Gastrocnemius medialis (tissue), 4 donors: ENCODE measurements around the gene EYS. TPM values are rescaled to one million over a fixed set of nuclear protein-coding genes. Genes with fewer than 3 reads are reported as not detected.

ENCODE experiments used
- ATAC-seq, 2 donors: fragments of 150-250 bp; one replicate each; pipeline ENCODE4 v1.9.1; 2016
- DNase-seq, 2 donors: peaks; one replicate each; pipeline ENCODE4 v3.0.0-alpha.2; 2019
- H3K27ac ChIP-seq, 4 donors: fragments of 200-600 bp; sonication (generic); 1 replicate in 1 of 4; 2 replicates in 3 of 4; pipeline ENCODE4 v1.5.1; 2016 to 2018; ENCODE audit warnings: mild to moderate bottlenecking in 2 of 4, moderate library complexity in 1 of 4
- H3K27me3 ChIP-seq, 3 donors: fragments of 200-600 bp; sonication (generic) in 2 of 3; 1 replicate in 1 of 3; 2 replicates in 2 of 3; pipeline versions ENCODE4 v1.5.1 to v1.6.0; 2016 to 2019; ENCODE audit warnings: mild to moderate bottlenecking in 1 of 3, moderate library complexity in 1 of 3
- H3K36me3 ChIP-seq, 2 donors: fragments of 200-600 bp; sonication (generic) in 1 of 2; one replicate each; pipeline ENCODE4 v1.5.1; 2017 to 2018
- H3K4me1 ChIP-seq, 2 donors: fragments of 200-600 bp; sonication (generic) in 1 of 2; one replicate each; pipeline ENCODE4 v1.5.1; 2016 to 2017; ENCODE audit warnings: mild to moderate bottlenecking in 2 of 2
- H3K4me3 ChIP-seq, 4 donors: fragments of 200-600 bp; sonication (generic) in 3 of 4; 1 replicate in 1 of 4; 2 replicates in 3 of 4; pipeline ENCODE4 v1.5.1; 2016 to 2019; ENCODE audit warnings: mild to moderate bottlenecking in 2 of 4
- H3K9me3 ChIP-seq, 3 donors: fragments of 200-600 bp; sonication (generic) in 2 of 3; 1 replicate in 1 of 3; 2 replicates in 2 of 3; pipeline ENCODE4 v1.5.1; 2016 to 2019
- POLR2A ChIP-seq, 2 donors: fragments of 450-650 bp; IDR thresholded peaks; one replicate each; pipeline ENCODE4 v1.6.1; 2017; ENCODE audit warnings: antibody characterized with exemption in 2 of 2, mild to moderate bottlenecking in 2 of 2, moderate library complexity in 2 of 2
- in situ Hi-C, 4 donors: fragments of 200-750 bp; cut with MboI; loops; one replicate each; pipeline versions ENCODE4 v1.15.0 to v1.8.0; 2017; ENCODE audit warnings: low sequenced_read_pairs in 4 of 4
- intact Hi-C: fragments of 100-400 bp; cut with DNase I; formaldehyde crosslinking; loops from one replicate; pipeline ENCODE4 v1.15.1; 2023; ENCODE audit warnings: low total_unique reads
- total RNA-seq, 4 donors: library from RNA; depleted of rRNA; stranded (reverse); fragments of >200 nt; gene quantifications; one replicate each; pipeline versions ENCODE4 v1.1.0 to v1.2.3, GENCODE V29; 2016
- TF ChIP-seq, protein P1 (sequence below), 5 experiments: fragments of 450-650 bp in 3 of 5; fragments of 200-600 bp in 2 of 5; sonication (generic) in 2 of 5; IDR thresholded peaks in 4 of 5; conservative IDR thresholded peaks in 1 of 5; 1 replicate in 4 of 5; 2 replicates in 1 of 5; pipeline ENCODE4 v1.5.1; 2016 to 2019; ENCODE audit warnings: antibody characterized with exemption in 5 of 5, mild to moderate bottlenecking in 3 of 5, moderate library complexity in 3 of 5

The EYS gene
- total RNA-seq, 4 donors from 2014 or later = 0.20 TPM; not detected in 3

DNA sequence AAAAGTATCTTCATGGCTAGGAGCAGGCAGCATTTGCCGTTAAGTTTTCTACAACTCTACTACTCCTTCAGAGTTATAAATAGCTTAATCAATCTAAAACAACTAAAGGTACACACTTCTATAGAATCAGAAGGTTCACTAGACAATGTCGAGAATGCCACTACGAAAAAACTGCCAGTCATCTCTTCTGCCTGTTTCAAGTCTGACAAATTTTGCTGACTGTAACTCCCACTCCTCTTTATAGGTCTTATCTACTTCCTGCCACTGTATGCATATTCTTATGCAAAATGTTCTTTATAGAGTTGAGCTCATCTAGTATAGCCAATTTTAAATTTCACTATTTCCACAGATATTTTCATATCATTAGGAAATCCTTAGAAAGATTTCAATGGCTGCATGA is 160.1 kb downstream of the EYS start:
- no peaks in the 10 kb centered on the region for H3K27me3 ChIP-seq
- no peaks in the 10 kb centered on the region for H3K36me3 ChIP-seq
- no peaks in the 10 kb centered on the region for H3K4me1 ChIP-seq
- no peaks in the 10 kb centered on the region for H3K9me3 ChIP-seq
- H3K27ac ChIP-seq = no peak overlapping the region
- intact Hi-C loops (no loop called here), in situ Hi-C loops (no loop called here)
- no peak for DNase-seq
- no peak for ATAC-seq
- no peak overlapping the region for H3K4me3 ChIP-seq
- TF ChIP-seq, protein P1, sequence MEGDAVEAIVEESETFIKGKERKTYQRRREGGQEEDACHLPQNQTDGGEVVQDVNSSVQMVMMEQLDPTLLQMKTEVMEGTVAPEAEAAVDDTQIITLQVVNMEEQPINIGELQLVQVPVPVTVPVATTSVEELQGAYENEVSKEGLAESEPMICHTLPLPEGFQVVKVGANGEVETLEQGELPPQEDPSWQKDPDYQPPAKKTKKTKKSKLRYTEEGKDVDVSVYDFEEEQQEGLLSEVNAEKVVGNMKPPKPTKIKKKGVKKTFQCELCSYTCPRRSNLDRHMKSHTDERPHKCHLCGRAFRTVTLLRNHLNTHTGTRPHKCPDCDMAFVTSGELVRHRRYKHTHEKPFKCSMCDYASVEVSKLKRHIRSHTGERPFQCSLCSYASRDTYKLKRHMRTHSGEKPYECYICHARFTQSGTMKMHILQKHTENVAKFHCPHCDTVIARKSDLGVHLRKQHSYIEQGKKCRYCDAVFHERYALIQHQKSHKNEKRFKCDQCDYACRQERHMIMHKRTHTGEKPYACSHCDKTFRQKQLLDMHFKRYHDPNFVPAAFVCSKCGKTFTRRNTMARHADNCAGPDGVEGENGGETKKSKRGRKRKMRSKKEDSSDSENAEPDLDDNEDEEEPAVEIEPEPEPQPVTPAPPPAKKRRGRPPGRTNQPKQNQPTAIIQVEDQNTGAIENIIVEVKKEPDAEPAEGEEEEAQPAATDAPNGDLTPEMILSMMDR (IDR thresholded peaks at IDR 0.05 in 4 of 5, conservative IDR thresholded peaks at IDR 0.05 in 1 of 5) = no peak
- TF ChIP-seq POLR2A (IDR thresholded peaks at IDR 0.05) = no peak

DNA sequence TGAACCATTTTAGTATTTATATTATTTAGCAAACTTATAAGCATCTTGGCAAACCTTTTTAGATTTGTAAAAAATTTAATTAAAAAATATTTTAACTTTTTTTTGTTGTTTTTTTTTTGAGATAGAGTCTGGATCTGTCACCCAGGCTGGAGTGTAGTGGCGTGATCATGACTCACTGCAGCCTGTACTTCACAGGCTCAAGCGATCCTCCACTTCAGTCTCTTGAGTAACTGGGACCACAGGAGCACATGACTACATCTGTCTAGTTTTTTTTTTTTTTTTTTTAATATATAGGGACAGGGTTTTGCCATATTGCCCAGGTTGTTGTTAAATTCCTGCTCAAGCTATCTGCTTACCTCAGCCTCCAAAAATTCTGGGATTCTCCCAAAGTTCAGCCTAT is 161.1 kb downstream of the EYS start:
- Histone ChIP-seq H3K4me3 (no peak overlapping the region), H3K27me3 (no peaks in the 10 kb centered on the region), H3K4me1 (no peaks in the 10 kb centered on the region), H3K9me3 (no peaks in the 10 kb centered on the region), H3K27ac (no peak overlapping the region), H3K36me3 (no peaks in the 10 kb centered on the region)
- intact Hi-C loops = no loop called here
- no peak for TF ChIP-seq POLR2A (IDR thresholded peaks at IDR 0.05)
- TF ChIP-seq, protein P1 (IDR thresholded peaks at IDR 0.05 in 4 of 5, conservative IDR thresholded peaks at IDR 0.05 in 1 of 5) = no peak
- no peak for DNase-seq
- ATAC-seq = no peak
- in situ Hi-C loops = no loop called here

DNA sequence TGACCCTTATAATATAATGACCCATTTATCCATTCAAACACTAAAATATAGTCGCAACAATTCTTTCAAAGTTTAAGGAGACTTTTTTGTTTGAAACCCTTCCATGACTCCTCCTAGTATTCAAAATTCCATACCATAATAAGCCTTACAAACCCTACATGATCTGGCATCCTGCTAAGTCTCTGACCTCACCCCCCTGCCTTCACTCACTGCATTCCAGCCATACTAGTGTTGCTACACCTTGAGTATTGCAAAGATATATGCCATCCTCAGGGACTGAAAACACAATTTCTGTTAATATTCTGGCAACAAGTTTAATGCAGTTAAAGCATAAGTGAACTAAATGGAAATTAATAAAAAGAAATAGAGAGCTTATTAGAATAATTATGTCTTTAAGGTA is 168.4 kb downstream of the EYS start:
- in situ Hi-C loops (no loop called here), intact Hi-C loops (no loop called here)
- Histone ChIP-seq H3K36me3 (no peaks in the 10 kb centered on the region), H3K9me3 (no peaks in the 10 kb centered on the region), H3K4me1 (no peaks in the 10 kb centered on the region), H3K27ac (no peak overlapping the region), H3K27me3 (no peaks in the 10 kb centered on the region), H3K4me3 (no peak overlapping the region)
- no peak for DNase-seq
- TF ChIP-seq POLR2A (IDR thresholded peaks at IDR 0.05) = no peak
- TF ChIP-seq, protein P1 (IDR thresholded peaks at IDR 0.05 in 4 of 5, conservative IDR thresholded peaks at IDR 0.05 in 1 of 5) = no peak
- ATAC-seq = no peak

DNA sequence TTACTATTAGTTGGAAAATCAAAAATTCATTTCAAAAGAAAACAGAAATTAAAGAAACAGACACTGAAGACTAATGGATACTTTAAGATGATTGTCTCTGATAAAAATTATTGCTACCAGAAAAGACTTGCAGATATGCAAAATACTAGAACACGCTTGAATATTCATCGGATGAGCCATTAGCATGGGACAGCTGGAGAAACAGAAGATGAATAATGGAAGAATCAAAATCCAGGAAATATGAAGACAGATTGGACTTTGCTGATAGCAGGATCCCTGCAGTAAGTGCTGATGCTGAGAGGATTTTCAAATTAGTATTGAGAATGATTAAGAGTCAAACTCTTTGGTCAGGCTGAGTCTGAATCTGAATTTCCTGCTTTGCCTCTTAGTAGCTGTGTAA is 169.4 kb downstream of the EYS start:
- Histone ChIP-seq H3K27ac (no peak overlapping the region), H3K4me3 (no peak overlapping the region), H3K4me1 (no peaks in the 10 kb centered on the region), H3K27me3 (no peaks in the 10 kb centered on the region), H3K9me3 (no peaks in the 10 kb centered on the region), H3K36me3 (no peaks in the 10 kb centered on the region)
- no peak for ATAC-seq
- intact Hi-C loops = no loop called here
- TF ChIP-seq, protein P1 (IDR thresholded peaks at IDR 0.05 in 4 of 5, conservative IDR thresholded peaks at IDR 0.05 in 1 of 5) = no peak
- TF ChIP-seq POLR2A (IDR thresholded peaks at IDR 0.05) = no peak
- in situ Hi-C loops = no loop called here
- DNase-seq = no peak

DNA sequence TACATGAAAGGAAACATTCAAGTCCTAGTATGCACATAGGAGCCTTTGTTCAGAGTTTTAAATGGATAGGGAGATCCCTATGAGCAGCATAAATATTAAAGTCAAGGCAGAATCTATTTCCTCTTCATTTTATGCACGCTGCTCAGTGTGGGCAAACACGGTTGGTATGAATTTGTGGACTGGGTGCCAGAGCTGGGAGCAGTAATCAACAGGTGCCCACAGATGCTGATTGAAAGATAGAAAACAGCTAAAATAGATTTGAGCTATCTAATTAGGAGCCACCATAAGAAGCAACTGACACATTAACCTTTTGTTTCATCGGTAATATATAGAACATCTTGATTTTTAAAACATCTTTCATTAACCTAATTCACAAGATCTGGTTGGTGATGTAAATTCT is 175.5 kb downstream of the EYS start:
- Histone ChIP-seq H3K27ac (no peak overlapping the region), H3K36me3 (no peaks in the 10 kb centered on the region), H3K9me3 (no peaks in the 10 kb centered on the region), H3K4me3 (no peak overlapping the region), H3K27me3 (no peaks in the 10 kb centered on the region), H3K4me1 (no peaks in the 10 kb centered on the region)
- intact Hi-C loops = no loop called here
- in situ Hi-C loops = no loop called here
- DNase-seq (no peak), ATAC-seq (no peak)
- TF ChIP-seq, protein P1 (IDR thresholded peaks at IDR 0.05 in 4 of 5, conservative IDR thresholded peaks at IDR 0.05 in 1 of 5) = no peak
- TF ChIP-seq POLR2A (IDR thresholded peaks at IDR 0.05) = no peak
